HEK293T (cell line): Measurements from ENCODE around the gene ING3.

Source experiments
- ARNT ChIP-seq: fragments of 450-650 bp; IDR thresholded peaks from 2 replicates; pipeline ENCODE4 v1.6.1; 2017; ENCODE audit warnings: mild to moderate bottlenecking
- BHLHE40 ChIP-seq: fragments of 450-650 bp; IDR thresholded peaks from 2 replicates; pipeline ENCODE4 v1.6.1; 2016; ENCODE audit warnings: mild to moderate bottlenecking, moderate library complexity, borderline replicate concordance
- ELF4 ChIP-seq: fragments of 450-650 bp; IDR thresholded peaks from 2 replicates; pipeline ENCODE4 v1.6.1; 2017; ENCODE audit warnings: antibody characterized with exemption
- FOXM1 ChIP-seq: fragments of 450-650 bp; IDR thresholded peaks from 2 replicates; pipeline ENCODE4 v1.6.1; 2017; ENCODE audit warnings: mild to moderate bottlenecking, borderline replicate concordance
- L3MBTL2 ChIP-seq: fragments of 450-650 bp; conservative IDR thresholded peaks from 2 replicates; pipeline ENCODE4 v1.6.1; 2016; ENCODE audit warnings: mild to moderate bottlenecking
- SP1 ChIP-seq: fragments of 450-650 bp; IDR thresholded peaks from 2 replicates; pipeline ENCODE4 v1.6.1; 2017
- SUZ12 ChIP-seq: fragments of 450-650 bp; IDR thresholded peaks from 2 replicates; pipeline ENCODE4 v1.6.1; 2016; ENCODE audit warnings: mild to moderate bottlenecking
- ZNF384 ChIP-seq: fragments of 450-650 bp; IDR thresholded peaks from 2 replicates; pipeline ENCODE4 v1.6.1; 2016
- TF ChIP-seq, protein P1 (sequence below): fragments of 450-650 bp; IDR thresholded peaks from 2 replicates; pipeline ENCODE4 v1.6.1; 2016

DNA sequence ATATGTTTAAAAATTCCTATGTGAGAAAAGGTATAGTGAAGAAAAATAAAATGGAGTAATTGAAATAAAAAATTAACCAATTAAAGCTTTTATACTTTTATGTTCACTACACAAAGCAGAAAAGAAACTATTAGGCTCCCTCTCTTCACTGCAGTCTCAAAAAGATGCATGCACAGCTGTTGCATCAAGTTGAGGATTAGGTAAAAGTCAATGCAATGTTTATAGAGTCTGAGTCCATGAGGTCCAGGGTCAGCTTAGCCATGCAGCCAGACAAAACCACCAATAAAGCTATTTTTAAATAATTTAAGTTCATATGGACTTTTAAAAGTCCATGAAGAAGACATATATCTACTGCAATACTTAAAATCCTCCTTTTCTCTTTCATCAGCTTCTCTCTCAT is 31.1 kb upstream of the ING3 start:
- TF ChIP-seq ARNT = no peak
- no peak for TF ChIP-seq SUZ12
- TF ChIP-seq SP1 = no peak
- TF ChIP-seq, protein P1, sequence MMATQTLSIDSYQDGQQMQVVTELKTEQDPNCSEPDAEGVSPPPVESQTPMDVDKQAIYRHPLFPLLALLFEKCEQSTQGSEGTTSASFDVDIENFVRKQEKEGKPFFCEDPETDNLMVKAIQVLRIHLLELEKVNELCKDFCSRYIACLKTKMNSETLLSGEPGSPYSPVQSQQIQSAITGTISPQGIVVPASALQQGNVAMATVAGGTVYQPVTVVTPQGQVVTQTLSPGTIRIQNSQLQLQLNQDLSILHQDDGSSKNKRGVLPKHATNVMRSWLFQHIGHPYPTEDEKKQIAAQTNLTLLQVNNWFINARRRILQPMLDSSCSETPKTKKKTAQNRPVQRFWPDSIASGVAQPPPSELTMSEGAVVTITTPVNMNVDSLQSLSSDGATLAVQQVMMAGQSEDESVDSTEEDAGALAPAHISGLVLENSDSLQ = no peak
- no peak for TF ChIP-seq BHLHE40
- no peak for TF ChIP-seq ZNF384
- TF ChIP-seq ELF4 = no peak
- TF ChIP-seq L3MBTL2 = no peak
- TF ChIP-seq FOXM1 = no peak
